Measurements from ENCODE around the gene ARPC5L. TPM values are rescaled to one million over a fixed set of nuclear protein-coding genes. Genes with fewer than 3 reads are reported as not detected.

Gene ARPC5L
- total RNA-seq, 1 donor from 2014 or later, result 39.2 TPM

- intact Hi-C loops (cut with micrococcal nuclease), result no loop called here
- DNase-seq, result no peak
- H3K9me3 ChIP-seq (replicated peaks), result no peaks in the 10 kb centered on the region
- TF ChIP-seq CTCF (IDR thresholded peaks at IDR 0.05; ENCODE audit: borderline replicate concordance), result no peak
- peaks cover 93% of the 10 kb centered on the region for H3K36me3 ChIP-seq
- no peak overlapping the region for H3K4me3 ChIP-seq
- H3K27me3 ChIP-seq (ENCODE audit: low read depth), result no peaks in the 10 kb centered on the region
- H3K4me1 ChIP-seq, result no peaks in the 10 kb centered on the region
- no peak overlapping the region for H3K27ac ChIP-seq (replicated peaks)
Measured at GRCh38 chr9:124890179-124890578, 28.2 kb downstream of the ARPC5L start.

- no peak for TF ChIP-seq CTCF (IDR thresholded peaks at IDR 0.05; ENCODE audit: borderline replicate concordance)
- Histone ChIP-seq H3K9me3 (replicated peaks) (no peaks in the 10 kb centered on the region), H3K36me3 (peaks cover 83% of the 10 kb centered on the region), H3K27ac (replicated peaks) (no peak overlapping the region), H3K4me3 (no peak overlapping the region), H3K4me1 (no peaks in the 10 kb centered on the region), H3K27me3 (ENCODE audit: low read depth) (no peaks in the 10 kb centered on the region)
- intact Hi-C loops (cut with micrococcal nuclease), result no loop called here
- no peak for DNase-seq
Measured at GRCh38 chr9:124894035-124894740, 32.3 kb downstream of the ARPC5L start.

GRCh38 chr9:124894741-124895170 lies 32.8 kb downstream of the ARPC5L start:
- no peak for DNase-seq
- Histone ChIP-seq H3K9me3 (replicated peaks) (no peaks in the 10 kb centered on the region), H3K27ac (replicated peaks) (no peak overlapping the region), H3K36me3 (peaks cover 83% of the 10 kb centered on the region), H3K4me1 (no peaks in the 10 kb centered on the region), H3K27me3 (ENCODE audit: low read depth) (no peaks in the 10 kb centered on the region), H3K4me3 (no peak overlapping the region)
- TF ChIP-seq CTCF (IDR thresholded peaks at IDR 0.05; ENCODE audit: borderline replicate concordance), result peak; percentile 52
- intact Hi-C loops (cut with micrococcal nuclease), result no loop called here

GRCh38 chr9:124897570-124898460 lies 35.9 kb downstream of the ARPC5L start:
- H3K36me3 ChIP-seq, result peaks cover 66% of the 10 kb centered on the region
- no peak overlapping the region for H3K4me3 ChIP-seq
- intact Hi-C loops (cut with micrococcal nuclease), result no loop called here
- no peaks in the 10 kb centered on the region for H3K27me3 ChIP-seq (ENCODE audit: low read depth)
- no peaks in the 10 kb centered on the region for H3K4me1 ChIP-seq
- no peaks in the 10 kb centered on the region for H3K9me3 ChIP-seq (replicated peaks)
- DNase-seq, result no peak
- H3K27ac ChIP-seq (replicated peaks), result no peak overlapping the region
- no peak for TF ChIP-seq CTCF (IDR thresholded peaks at IDR 0.05; ENCODE audit: borderline replicate concordance)

GRCh38 chr9:124899845-124900244 lies 37.9 kb downstream of the ARPC5L start:
- H3K9me3 ChIP-seq (replicated peaks), result no peaks in the 10 kb centered on the region
- no peaks in the 10 kb centered on the region for H3K4me1 ChIP-seq
- no peak overlapping the region for H3K4me3 ChIP-seq
- H3K27me3 ChIP-seq (ENCODE audit: low read depth), result no peaks in the 10 kb centered on the region
- no peak overlapping the region for H3K27ac ChIP-seq (replicated peaks)
- no peak for TF ChIP-seq CTCF (IDR thresholded peaks at IDR 0.05; ENCODE audit: borderline replicate concordance)
- no peak for DNase-seq
- peaks cover 59% of the 10 kb centered on the region for H3K36me3 ChIP-seq
- intact Hi-C loops (cut with micrococcal nuclease), result no loop called here

Measured in left ventricle myocardium inferior (tissue), 1 donor.